Measurements from ENCODE around the gene ALAD.

ALAD gene

DNA sequence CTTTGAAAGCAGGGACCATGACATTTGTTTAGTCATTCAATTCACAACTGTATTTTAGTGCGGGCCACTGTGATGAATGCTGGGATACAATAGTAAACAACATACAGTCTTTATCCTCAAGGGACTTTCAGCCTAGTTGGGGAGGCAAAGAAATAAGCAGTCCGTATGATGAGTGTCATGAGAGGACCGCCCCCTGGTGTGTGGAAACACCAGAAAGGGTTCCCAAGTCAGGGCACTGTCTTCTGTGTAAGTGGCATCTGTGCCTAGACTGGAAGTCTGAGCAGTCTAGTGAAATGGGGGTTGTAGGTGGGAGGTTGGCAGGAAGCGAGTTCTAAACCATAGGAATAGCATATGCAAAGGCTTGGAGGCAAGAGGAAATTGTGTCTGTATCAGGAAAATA lies 16.3 kb upstream of the ALAD start:
- no peak overlapping the region for H3K4me3 ChIP-seq (replicated peaks; ENCODE audit: low read depth, low read length)
- TF ChIP-seq, protein P1, sequence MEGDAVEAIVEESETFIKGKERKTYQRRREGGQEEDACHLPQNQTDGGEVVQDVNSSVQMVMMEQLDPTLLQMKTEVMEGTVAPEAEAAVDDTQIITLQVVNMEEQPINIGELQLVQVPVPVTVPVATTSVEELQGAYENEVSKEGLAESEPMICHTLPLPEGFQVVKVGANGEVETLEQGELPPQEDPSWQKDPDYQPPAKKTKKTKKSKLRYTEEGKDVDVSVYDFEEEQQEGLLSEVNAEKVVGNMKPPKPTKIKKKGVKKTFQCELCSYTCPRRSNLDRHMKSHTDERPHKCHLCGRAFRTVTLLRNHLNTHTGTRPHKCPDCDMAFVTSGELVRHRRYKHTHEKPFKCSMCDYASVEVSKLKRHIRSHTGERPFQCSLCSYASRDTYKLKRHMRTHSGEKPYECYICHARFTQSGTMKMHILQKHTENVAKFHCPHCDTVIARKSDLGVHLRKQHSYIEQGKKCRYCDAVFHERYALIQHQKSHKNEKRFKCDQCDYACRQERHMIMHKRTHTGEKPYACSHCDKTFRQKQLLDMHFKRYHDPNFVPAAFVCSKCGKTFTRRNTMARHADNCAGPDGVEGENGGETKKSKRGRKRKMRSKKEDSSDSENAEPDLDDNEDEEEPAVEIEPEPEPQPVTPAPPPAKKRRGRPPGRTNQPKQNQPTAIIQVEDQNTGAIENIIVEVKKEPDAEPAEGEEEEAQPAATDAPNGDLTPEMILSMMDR (IDR thresholded peaks at IDR 0.05; ENCODE audit: insufficient read depth, low read length, poor library complexity, severe bottlenecking), result no peak
- no peaks in the 10 kb centered on the region for H3K27me3 ChIP-seq (replicated peaks; ENCODE audit: control insufficient read depth, insufficient read depth, low read length)
- H3K36me3 ChIP-seq (ENCODE audit: control insufficient read depth, insufficient read depth, low read length), result no peaks in the 10 kb centered on the region
- DNase-seq (ENCODE audit: extremely low read depth, insufficient read length), result no peak

DNA sequence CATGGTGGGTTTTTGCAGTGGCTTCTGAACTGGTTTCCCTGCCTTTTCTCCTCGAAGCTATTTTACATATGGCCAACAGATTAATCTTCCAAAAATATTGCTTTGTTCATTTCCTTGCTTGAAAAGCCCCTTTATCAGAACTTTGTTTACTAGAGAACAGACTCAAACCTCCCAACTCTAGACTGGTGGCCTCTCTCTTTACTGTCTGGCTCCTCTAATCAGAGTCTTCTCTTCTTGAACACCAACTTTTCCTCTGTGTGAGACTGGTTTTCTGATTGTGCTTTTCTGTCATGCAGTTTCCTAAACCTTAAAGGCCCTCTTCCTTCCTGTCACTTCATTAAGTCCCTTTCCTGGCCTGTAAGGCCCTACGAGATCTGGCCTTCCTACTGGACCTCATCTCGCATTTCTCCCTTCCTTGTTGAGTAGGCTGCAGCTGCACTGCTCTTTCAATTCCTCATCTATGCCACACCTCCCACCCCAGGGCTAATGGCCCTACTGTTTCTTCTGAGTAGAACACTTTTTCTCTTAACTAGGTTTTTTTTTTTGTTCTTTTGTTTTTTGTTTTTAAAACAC lies 15.2 kb upstream of the ALAD start:
- Histone ChIP-seq H3K4me3 (replicated peaks; ENCODE audit: low read depth, low read length) (no peak overlapping the region), H3K36me3 (ENCODE audit: control insufficient read depth, insufficient read depth, low read length) (no peaks in the 10 kb centered on the region), H3K27me3 (replicated peaks; ENCODE audit: control insufficient read depth, insufficient read depth, low read length) (no peaks in the 10 kb centered on the region)
- TF ChIP-seq, protein P1 (IDR thresholded peaks at IDR 0.05; ENCODE audit: insufficient read depth, low read length, poor library complexity, severe bottlenecking), result no peak
- DNase-seq (ENCODE audit: extremely low read depth, insufficient read length), result peak; percentile 20

DNA sequence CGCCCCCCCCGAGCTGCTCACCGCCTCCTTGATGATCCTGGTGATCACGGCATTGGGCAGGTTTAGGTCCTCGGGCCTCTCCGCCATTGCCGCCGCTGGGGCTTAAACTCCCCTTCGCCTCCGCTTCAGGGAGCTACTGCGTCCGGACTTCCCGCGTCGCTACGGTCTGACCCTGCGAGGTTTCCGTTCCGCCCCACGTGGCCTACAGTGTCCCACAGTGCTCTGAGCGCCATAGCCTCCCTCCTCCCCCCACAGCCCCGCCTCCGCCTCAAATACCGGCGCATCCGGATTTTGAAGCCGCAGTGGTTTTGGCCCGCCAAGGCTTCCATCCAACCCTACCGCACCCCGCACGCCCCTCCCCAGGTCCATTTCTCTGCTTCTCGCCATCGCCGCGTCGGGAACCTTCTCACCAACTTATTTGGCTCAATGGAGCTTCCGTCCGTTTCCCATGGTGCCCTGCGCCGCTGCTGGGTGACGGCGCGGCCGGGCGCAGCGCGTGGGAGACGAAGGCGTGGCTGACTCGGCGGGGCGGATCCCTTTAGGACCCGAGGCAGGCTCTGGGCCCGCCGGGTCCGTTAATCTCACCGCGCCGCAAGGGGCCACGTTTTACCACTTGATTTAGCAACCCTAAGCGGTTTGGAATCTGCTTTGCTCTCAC lies 9.3 kb upstream of the ALAD start, which contains the start of the genes C9orf43 and POLE3:
TSS of gene C9orf43 (plus strand) at position 541 of the 658 bp plus-strand sequence. CDS start 2,747 bp downstream, outside the sequence.
TSS of gene POLE3 (minus strand) at position 469 of the 658 bp plus-strand sequence. CDS start at position 87, 382 bp downstream.
- peak; percentile 99 for DNase-seq (ENCODE audit: extremely low read depth, insufficient read length)
- Histone ChIP-seq H3K36me3 (ENCODE audit: control insufficient read depth, insufficient read depth, low read length) (peaks cover 9% of the 10 kb centered on the region), H3K4me3 (replicated peaks; ENCODE audit: low read depth, low read length) (peak within 1 kb of the TSS; percentile 91), H3K27me3 (replicated peaks; ENCODE audit: control insufficient read depth, insufficient read depth, low read length) (no peaks in the 10 kb centered on the region)
- TF ChIP-seq, protein P1 (IDR thresholded peaks at IDR 0.05; ENCODE audit: insufficient read depth, low read length, poor library complexity, severe bottlenecking), result no peak

DNA sequence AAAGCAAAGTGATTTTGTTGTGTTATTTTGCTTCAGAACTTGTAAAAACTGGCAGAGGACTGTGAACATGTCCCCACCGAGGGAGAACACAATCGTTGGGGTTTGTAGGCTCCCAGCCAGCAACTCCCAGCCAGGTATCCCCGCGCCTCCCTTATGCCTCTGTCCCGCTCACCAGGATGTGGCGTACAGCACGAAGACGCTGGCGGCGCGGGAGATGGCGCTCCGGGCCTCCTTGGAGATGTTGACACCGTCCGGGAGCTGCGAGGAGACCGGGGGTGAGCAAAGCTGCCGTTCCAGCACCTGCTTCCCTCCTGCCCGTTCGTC lies 8.8 kb upstream of the ALAD start:
- peak overlapping the region; percentile 91 for H3K4me3 ChIP-seq (replicated peaks; ENCODE audit: low read depth, low read length)
- no peaks in the 10 kb centered on the region for H3K27me3 ChIP-seq (replicated peaks; ENCODE audit: control insufficient read depth, insufficient read depth, low read length)
- TF ChIP-seq, protein P1 (IDR thresholded peaks at IDR 0.05; ENCODE audit: insufficient read depth, low read length, poor library complexity, severe bottlenecking), result no peak
- DNase-seq (ENCODE audit: extremely low read depth, insufficient read length), result no peak
- H3K36me3 ChIP-seq (ENCODE audit: control insufficient read depth, insufficient read depth, low read length), result peaks cover 9% of the 10 kb centered on the region

DNA sequence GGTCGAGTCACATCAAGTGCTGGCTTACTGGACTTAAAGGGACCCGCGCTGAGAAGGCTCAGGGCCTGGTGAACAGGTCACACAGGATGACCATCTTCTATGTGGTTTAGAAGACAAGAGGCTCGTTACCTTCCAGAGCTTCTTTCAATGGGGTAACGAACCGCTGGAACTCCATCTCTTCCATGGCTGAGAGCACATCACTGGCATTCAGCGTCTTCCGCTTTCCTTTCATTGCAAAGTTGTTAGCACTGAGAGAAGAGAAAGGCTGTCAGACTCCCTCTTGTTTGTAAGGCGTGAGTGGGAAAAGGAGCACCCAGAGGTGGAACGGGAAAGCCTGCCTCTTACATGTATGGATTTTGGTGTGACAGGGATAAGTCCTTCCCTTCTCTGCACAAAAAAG lies 8.4 kb upstream of the ALAD start:
- H3K4me3 ChIP-seq (replicated peaks; ENCODE audit: low read depth, low read length), result peak overlapping the region; percentile 91
- DNase-seq (ENCODE audit: extremely low read depth, insufficient read length), result no peak
- TF ChIP-seq, protein P1 (IDR thresholded peaks at IDR 0.05; ENCODE audit: insufficient read depth, low read length, poor library complexity, severe bottlenecking), result no peak
- peaks cover 9% of the 10 kb centered on the region for H3K36me3 ChIP-seq (ENCODE audit: control insufficient read depth, insufficient read depth, low read length)
- no peaks in the 10 kb centered on the region for H3K27me3 ChIP-seq (replicated peaks; ENCODE audit: control insufficient read depth, insufficient read depth, low read length)
